GM18951 (cell line): ENCODE results near the gene LATS1.
"Not testable (repeated sequence)": the region's sequence is repeated elsewhere in the genome, so short reads cannot be mapped to it uniquely, and the experiment has no call there.

Source experiments
- POLR2A ChIP-seq: IDR thresholded peaks from 4 replicates; pipeline ENCODE4 v1.6.1; 2011; ENCODE audit warnings: mild to moderate bottlenecking; ENCODE audit not compliant: insufficient read length, insufficient read depth; ENCODE audit errors: extremely low read depth
- in situ Hi-C: fragments of 300-500 bp; cut with MboI; formaldehyde crosslinking; loops from one replicate; pipeline ENCODE4 v1.12.0; 2022; ENCODE audit warnings: low sequenced_read_pairs, mixed read lengths, inconsistent platforms; ENCODE audit not compliant: unreplicated experiment

LATS1 gene

GRCh38 chr6:149746147-149746946 lies 28.4 kb upstream of the LATS1 start, which contains the start of gene NUP43:
TSS of gene NUP43 (minus strand) at chr6:149746529. CDS start at chr6:149746495, 34 bp downstream.
- peak; percentile 75 for TF ChIP-seq POLR2A
- in situ Hi-C loops: no loop called here

GRCh38 chr6:149745252-149745651 lies 27.4 kb upstream of the LATS1 start:
- in situ Hi-C loops: not testable (repeated sequence)

- in situ Hi-C loops: no loop called here
- no peak for TF ChIP-seq POLR2A
Observed at GRCh38 chr6:149734915-149735314, 17.0 kb upstream of the LATS1 start.

- no peak for TF ChIP-seq POLR2A
- in situ Hi-C loops: no loop called here
Observed at GRCh38 chr6:149733089-149733720, 15.3 kb upstream of the LATS1 start.

GRCh38 chr6:149729824-149730223 lies 11.9 kb upstream of the LATS1 start:
- in situ Hi-C loops: no loop called here
- TF ChIP-seq POLR2A: no peak

- no peak for TF ChIP-seq POLR2A
- in situ Hi-C loops: no loop called here
Observed at GRCh38 chr6:149728499-149729234, 10.8 kb upstream of the LATS1 start.

GRCh38 chr6:149727793-149728498 lies 10.0 kb upstream of the LATS1 start:
- in situ Hi-C loops: no loop called here
- TF ChIP-seq POLR2A: no peak

- in situ Hi-C loops: no loop called here
- TF ChIP-seq POLR2A: no peak
Observed at GRCh38 chr6:149725785-149726184, 7.9 kb upstream of the LATS1 start.

- in situ Hi-C loops: no loop called here
- no peak for TF ChIP-seq POLR2A
Observed at GRCh38 chr6:149723771-149724417, 6.0 kb upstream of the LATS1 start.

GRCh38 chr6:149723262-149723661 lies 5.4 kb upstream of the LATS1 start:
- in situ Hi-C loops: no loop called here
- TF ChIP-seq POLR2A: no peak

- in situ Hi-C loops: no loop called here
- no peak for TF ChIP-seq POLR2A
Observed at GRCh38 chr6:149719531-149719930, 1.6 kb upstream of the LATS1 start.

GRCh38 chr6:149717255-149717587 lies 680 bp downstream of the LATS1 start:
- in situ Hi-C loops: no loop called here
- no peak for TF ChIP-seq POLR2A
